ENCODE data around the gene SLC26A2.

Gene SLC26A2

GRCh38 chr5:149962601-149963300 is 2.2 kb downstream of the SLC26A2 start (continued):
- no peak for TF ChIP-seq ZNF2 (tag by site-specific recombination; IDR thresholded peaks at IDR 0.05)
- TF ChIP-seq TRIM28 (IDR thresholded peaks at IDR 0.05; ENCODE audit: borderline replicate concordance, low read length), result no peak
- peak; percentile 84 for TF ChIP-seq ZNF510 (tag by site-specific recombination; IDR thresholded peaks at IDR 0.05; ENCODE audit: insufficient replicate concordance)
- no peak for TF ChIP-seq ZNF302 (tag by site-specific recombination; IDR thresholded peaks at IDR 0.05; ENCODE audit: low read depth)
- no peak for TF ChIP-seq ZNF561 (tag by site-specific recombination; IDR thresholded peaks at IDR 0.05; ENCODE audit: borderline replicate concordance)
- no peak for TF ChIP-seq EGR2 (tag by site-specific recombination; IDR thresholded peaks at IDR 0.05; ENCODE audit: low read depth)
- no peak for TF ChIP-seq ZNF596 (tag by site-specific recombination; IDR thresholded peaks at IDR 0.05)
- no peak for TF ChIP-seq ZNF747 (tag by site-specific recombination; IDR thresholded peaks at IDR 0.05)
- TF ChIP-seq ZNF530 (tag by site-specific recombination; IDR thresholded peaks at IDR 0.05; ENCODE audit: low read depth), result peak; percentile 51; the same call in 1 of the 2 replicates
- no peak for TF ChIP-seq REPIN1 (tag by site-specific recombination; IDR thresholded peaks at IDR 0.05; ENCODE audit: low read depth)
- no peak for TF ChIP-seq ZNF792 (tag by site-specific recombination; IDR thresholded peaks at IDR 0.05)
- no peak for TF ChIP-seq ZBTB10 (tag by site-specific recombination; IDR thresholded peaks at IDR 0.05)
- TF ChIP-seq ZNF521 (tag by site-specific recombination; IDR thresholded peaks at IDR 0.05), result no peak
- TF ChIP-seq SP7 (tag by site-specific recombination; IDR thresholded peaks at IDR 0.05), result no peak
- no peak for TF ChIP-seq ZSCAN16 (tag by site-specific recombination; IDR thresholded peaks at IDR 0.05)
- TF ChIP-seq KLF9 (tag by site-specific recombination; IDR thresholded peaks at IDR 0.05; ENCODE audit: low read depth), result no peak
- no peak for TF ChIP-seq ZNF133 (tag by site-specific recombination; IDR thresholded peaks at IDR 0.05)
- TF ChIP-seq HOXD13 (CRISPR knock-in tag; IDR thresholded peaks at IDR 0.05; ENCODE audit: borderline replicate concordance), result no peak
- TF ChIP-seq ZNF423 (tag by site-specific recombination; IDR thresholded peaks at IDR 0.05), result no peak
- TF ChIP-seq ZXDB (tag by site-specific recombination; IDR thresholded peaks at IDR 0.05), result peak; percentile 81
- no peak for TF ChIP-seq ZSCAN23 (tag by site-specific recombination; IDR thresholded peaks at IDR 0.05)
- peak; percentile 95 for TF ChIP-seq ZNF558 (tag by site-specific recombination; IDR thresholded peaks at IDR 0.05)
- no peak for TF ChIP-seq YY1 (tag by site-specific recombination; IDR thresholded peaks at IDR 0.05)
- TF ChIP-seq ZNF211 (tag by site-specific recombination; IDR thresholded peaks at IDR 0.05; ENCODE audit: low read depth), result no peak
- no peak for TF ChIP-seq ZNF114 (tag by site-specific recombination; IDR thresholded peaks at IDR 0.05)
- peak; percentile 98 for TF ChIP-seq ZNF518A (tag by site-specific recombination; conservative IDR thresholded peaks at IDR 0.05; ENCODE audit: low read depth)
- TF ChIP-seq ZSCAN18 (tag by site-specific recombination; IDR thresholded peaks at IDR 0.05), result no peak
- TF ChIP-seq PRDM1 (tag by site-specific recombination; IDR thresholded peaks at IDR 0.05), result peak; percentile 69
- no peak for TF ChIP-seq ZBTB49 (tag by site-specific recombination; IDR thresholded peaks at IDR 0.05; ENCODE audit: low read depth)
- peak; percentile 92 for TF ChIP-seq ZNF664 (tag by site-specific recombination; IDR thresholded peaks at IDR 0.05)
- peak; percentile 97 for TF ChIP-seq ZNF140 (tag by site-specific recombination; IDR thresholded peaks at IDR 0.05)

Measured in HEK293 (cell line).